BJ (cell line): ENCODE results near the gene STX4. TPM values are rescaled to one million over a fixed set of nuclear protein-coding genes. Genes with fewer than 3 reads are reported as not detected.

Source experiments
- CTCF ChIA-PET: fragments of 350-600 bp; formaldehyde crosslinking; extraction: SDS; loops from one replicate; lab custom pipeline; 2021; ENCODE audit warnings: antibody characterized with exemption, inconsistent platforms; lab: Yijun Ruan, JAX
- POLR2A ChIA-PET: fragments of 300-600 bp; sonication (Branson Sonifier 250); formaldehyde crosslinking; extraction: SDS; loops from one replicate; lab custom pipeline; 2021; ENCODE audit warnings: antibody characterized with exemption; lab: Charles Lee
- DNase-seq: peaks from one replicate; pipeline ENCODE4 v3.0.0-alpha.2; 2011; ENCODE audit warnings: low read depth
- H3K27me3 ChIP-seq: 2 replicates; pipeline ENCODE4 v1.6.0; 2011; ENCODE audit warnings: low read length; ENCODE audit not compliant: control insufficient read depth, insufficient read depth
- H3K36me3 ChIP-seq: 2 replicates; pipeline ENCODE4 v1.5.1; 2011; ENCODE audit warnings: low read length; ENCODE audit not compliant: control insufficient read depth, insufficient read depth
- H3K4me3 ChIP-seq: 2 replicates; pipeline ENCODE4 v1.5.1; 2011; ENCODE audit warnings: low read depth, mild to moderate bottlenecking, control low read depth, low read length
- CTCF ChIP-seq: IDR thresholded peaks from 2 replicates; pipeline ENCODE4 v1.5.1; 2011; ENCODE audit warnings: low read depth, mild to moderate bottlenecking, control low read depth, inconsistent platforms, low read length, moderate library complexity; ENCODE audit not compliant: insufficient read depth
- polyA plus RNA-seq: library from polyadenylated mRNA; depleted of rRNA; stranded (reverse); fragments of >200 nt; gene quantifications from 2 replicates; pipeline ENCODE4 v1.2.3, GENCODE V29; 2011

Gene STX4
- polyA plus RNA-seq, 1 experiment, result 53.6 TPM

GRCh38 chr16:31080035-31080629, 46.8 kb downstream of the STX4 start:
- TF ChIP-seq CTCF, result no peak
- H3K27me3 ChIP-seq, result no peaks in the 10 kb centered on the region
- peaks cover 41% of the 10 kb centered on the region for H3K36me3 ChIP-seq
- ChIA-PET CTCF (interaction anchor here (1.0 to 1.2 kb wide), 2 partner anchors 14 to 95 kb away, joined by 3 read pairs; partner anchors contain the start of genes HSD3B7 and VKORC1), POLR2A (no interaction called here)
- no peak for DNase-seq
- H3K4me3 ChIP-seq, result no peak overlapping the region

GRCh38 chr16:31080756-31081419, 47.5 kb downstream of the STX4 start:
- peaks cover 43% of the 10 kb centered on the region for H3K36me3 ChIP-seq
- no peak for DNase-seq
- TF ChIP-seq CTCF, result no peak
- POLR2A ChIA-PET, result no interaction called here
- H3K4me3 ChIP-seq, result no peak overlapping the region
- CTCF ChIA-PET, result no interaction called here
- H3K27me3 ChIP-seq, result no peaks in the 10 kb centered on the region

- CTCF ChIA-PET, result no interaction called here
- DNase-seq, result no peak
- no peak for TF ChIP-seq CTCF
- Histone ChIP-seq H3K36me3 (peaks cover 42% of the 10 kb centered on the region), H3K27me3 (no peaks in the 10 kb centered on the region), H3K4me3 (no peak overlapping the region)
- POLR2A ChIA-PET, result no interaction called here
These were observed 48.3 kb downstream of the STX4 start for GRCh38 chr16:31081428-31082351.

GRCh38 chr16:31082368-31083045, 49.1 kb downstream of the STX4 start:
- no peak for DNase-seq

More at GRCh38 chr16:31082368-31083045, 49.1 kb downstream of the STX4 start:
- ChIA-PET POLR2A (no interaction called here), CTCF (no interaction called here)
- TF ChIP-seq CTCF, result no peak
- Histone ChIP-seq H3K36me3 (peaks cover 38% of the 10 kb centered on the region), H3K27me3 (no peaks in the 10 kb centered on the region), H3K4me3 (no peak overlapping the region)
